HCT116 (cell line): ENCODE results near the gene CD200R1L. TPM values are rescaled to one million over a fixed set of nuclear protein-coding genes. Genes with fewer than 3 reads are reported as not detected.

Experiments
- ATAC-seq: fragments of 200-7000 bp; cut with Tn5 transposase; 2 replicates; pipeline ENCODE4 v1.9.1; 2020; ENCODE audit warnings: mild to moderate bottlenecking, moderate library complexity
- BruUV-seq: library from RNA; stranded (reverse); fragments of 400-500 nt; replicated peaks from 2 replicates; lab custom pipeline; 2021; lab: Mats Ljungman, UMichigan
- CTCF ChIA-PET: fragments of 300-600 bp; sonication (Branson Sonifier 250); formaldehyde crosslinking; loops from one replicate; lab custom pipeline; 2021; ENCODE audit warnings: antibody characterized with exemption; lab: Charles Lee
- POLR2A ChIA-PET: fragments of 300-600, 350-600 bp; sonication (Branson Sonifier 250); formaldehyde crosslinking; loops from one replicate; lab custom pipeline; 2021; ENCODE audit warnings: antibody characterized with exemption; lab: Charles Lee
- RAD21 ChIA-PET, 2 experiments: fragments of 300-600 bp; sonication (Branson Sonifier 250); formaldehyde crosslinking; loops; one replicate each; lab custom pipeline; 2023; ENCODE audit warnings: low total read pairs in 2 of 2; ENCODE audit not compliant: uncharacterized antibody in 2 of 2, unreplicated experiment in 2 of 2, low non-redundant PET in 1 of 2; lab: Charles Lee
- DNase-seq: peaks from one replicate; pipeline ENCODE4 v3.0.0-alpha.2; 2010; ENCODE audit warnings: low read depth, low spot score
- H2AFZ ChIP-seq: fragments of 200-600 bp; shearing (Covaris generic), sonication (generic); 2 replicates; pipeline ENCODE4 v1.6.1; 2017; ENCODE audit warnings: low read depth, mixed run types, mixed read lengths, antibody characterized with exemption, low read length; ENCODE audit not compliant: poor library complexity, severe bottlenecking
- H3K27ac ChIP-seq: 2 replicates; pipeline ENCODE4 v1.5.1; 2012; ENCODE audit warnings: low read depth, low read length
- H3K27me3 ChIP-seq: fragments of 200-600 bp; sonication (generic); 2 replicates; pipeline ENCODE4 v1.6.1; 2016; ENCODE audit warnings: mixed run types, low read length, mixed read lengths; ENCODE audit not compliant: insufficient read depth
- H3K36me3 ChIP-seq, 2 experiments: fragments of 200-500 bp in 1 of 2; fragments of 200-600 bp in 1 of 2; sonication (Bioruptor generic) in 1 of 2; sonication (generic) in 1 of 2; 2 replicates each; pipeline versions ENCODE4 v1.5.1 to v1.6.1; 2014 to 2016; ENCODE audit warnings: low read length in 2 of 2, inconsistent platforms in 1 of 2, mixed read lengths in 1 of 2, mixed run types in 1 of 2; ENCODE audit not compliant: insufficient read depth in 2 of 2, control insufficient read depth in 1 of 2
- H3K4me1 ChIP-seq, 2 experiments: fragments of 200-600 bp in 1 of 2; sonication (generic) in 1 of 2; 2 replicates each; pipeline versions ENCODE4 v1.5.1 to v1.6.1; 2012 to 2017; ENCODE audit warnings: low read length in 2 of 2, inconsistent platforms in 1 of 2, mild to moderate bottlenecking in 1 of 2, mixed read lengths in 1 of 2, mixed run types in 1 of 2, moderate library complexity in 1 of 2; ENCODE audit not compliant: insufficient read depth in 2 of 2, control insufficient read depth in 1 of 2
- H3K4me2 ChIP-seq: fragments of 200-600 bp; sonication (generic); 2 replicates; pipeline ENCODE4 v1.6.1; 2017; ENCODE audit warnings: mixed run types, low read length, mixed read lengths
- H3K4me3 ChIP-seq, 2 experiments: fragments of 200-600 bp in 1 of 2; sonication (generic) in 1 of 2; replicated peaks in 1 of 2; 2 replicates each; pipeline ENCODE4 v1.5.1; 2011 to 2016; ENCODE audit warnings: low read length in 2 of 2, control low read depth in 1 of 2, low read depth in 1 of 2, mild to moderate bottlenecking in 1 of 2, mixed read lengths in 1 of 2, mixed run types in 1 of 2
- H3K79me2 ChIP-seq: fragments of 200-600 bp; sonication (generic); 2 replicates; pipeline ENCODE4 v1.6.1; 2017; ENCODE audit warnings: mild to moderate bottlenecking, mixed run types, low read length, moderate library complexity, mixed read lengths; ENCODE audit not compliant: insufficient read depth
- H3K9ac ChIP-seq: fragments of 200-600 bp; sonication (generic); 2 replicates; pipeline ENCODE4 v1.6.1; 2016; ENCODE audit warnings: low read length, mixed read lengths
- H3K9me2 ChIP-seq: fragments of 200-600 bp; sonication (generic), shearing (Covaris generic); 2 replicates; pipeline ENCODE4 v1.6.1; 2017; ENCODE audit warnings: mixed run types, mild to moderate bottlenecking, moderate library complexity; ENCODE audit not compliant: insufficient read depth
- H3K9me3 ChIP-seq, 2 experiments: fragments of 200-500 bp in 1 of 2; fragments of 200-600 bp in 1 of 2; sonication (Bioruptor generic) in 1 of 2; sonication (generic) in 1 of 2; 2 replicates each; pipeline ENCODE4 v1.6.1; 2014 to 2017; ENCODE audit warnings: low read length in 2 of 2, mixed read lengths in 2 of 2, inconsistent platforms in 1 of 2, low read depth in 1 of 2, mild to moderate bottlenecking in 1 of 2, mixed run types in 1 of 2, moderate library complexity in 1 of 2; ENCODE audit not compliant: control insufficient read depth in 1 of 2, insufficient read depth in 1 of 2
- H4K20me1 ChIP-seq: fragments of 200-600 bp; sonication (generic), shearing (Covaris generic); 2 replicates; pipeline ENCODE4 v1.6.1; 2017; ENCODE audit warnings: mixed run types, mild to moderate bottlenecking, moderate library complexity; ENCODE audit not compliant: insufficient read depth
- CBX3 ChIP-seq: IDR thresholded peaks from 2 replicates; pipeline ENCODE4 v1.6.1; 2012; ENCODE audit warnings: low read depth
- EGR1 ChIP-seq: IDR thresholded peaks from 2 replicates; pipeline ENCODE4 v1.6.1; 2012; ENCODE audit warnings: low read depth
- ELF1 ChIP-seq: IDR thresholded peaks from 2 replicates; pipeline ENCODE4 v1.6.1; 2012; ENCODE audit warnings: low read depth, borderline replicate concordance
- EZH2 ChIP-seq: fragments of 200-600 bp; sonication (generic); IDR thresholded peaks from 2 replicates; pipeline ENCODE4 v1.6.1; 2017; ENCODE audit warnings: antibody characterized with exemption, mixed run types
- SIN3A ChIP-seq: IDR thresholded peaks from 2 replicates; pipeline ENCODE4 v1.6.1; 2012; ENCODE audit warnings: low read depth
- TCF7L2 ChIP-seq: IDR thresholded peaks from 2 replicates; pipeline ENCODE4 v1.7.0; 2011; ENCODE audit warnings: borderline replicate concordance, inconsistent platforms; ENCODE audit not compliant: insufficient read depth, insufficient read length; ENCODE audit errors: extremely low read depth
- intact Hi-C: fragments of 100-400 bp; cut with micrococcal nuclease; formaldehyde crosslinking; loops from 2 replicates; pipeline ENCODE4 v1.10.0; 2022
- total RNA-seq: library from RNA; stranded (reverse); gene quantifications from one replicate; pipeline ENCODE4 v1.2.1, GENCODE V29; 2021; ENCODE audit not compliant: unreplicated experiment
- TF ChIP-seq, protein P1 (sequence below): IDR thresholded peaks from 2 replicates; pipeline ENCODE4 v1.6.1; 2012
- TF ChIP-seq, protein P2 (sequence below), 3 experiments: fragments of 200-600 bp in 1 of 3; sonication (generic) in 1 of 3; IDR thresholded peaks in 2 of 3; conservative IDR thresholded peaks in 1 of 3; 2 replicates each; pipeline ENCODE4 v1.5.1; 2012 to 2017; ENCODE audit warnings: low read depth in 2 of 3, low read length in 2 of 3, antibody characterized with exemption in 1 of 3, borderline replicate concordance in 1 of 3, control low read depth in 1 of 3, mild to moderate bottlenecking in 1 of 3, mixed read lengths in 1 of 3, mixed run types in 1 of 3, moderate library complexity in 1 of 3; ENCODE audit not compliant: insufficient read depth in 1 of 3
- TF ChIP-seq, protein P3 (sequence below): IDR thresholded peaks from 2 replicates; pipeline ENCODE4 v1.6.1; 2011; ENCODE audit warnings: mild to moderate bottlenecking, low read length, moderate library complexity; ENCODE audit not compliant: insufficient replicate concordance; ENCODE audit errors: extremely low read depth
- TF ChIP-seq, protein P4 (sequence below): IDR thresholded peaks from 2 replicates; pipeline ENCODE4 v1.6.1; 2012; ENCODE audit warnings: low read depth

CD200R1L gene
- total RNA-seq, 1 experiment from 2014 or later: not detected

DNA sequence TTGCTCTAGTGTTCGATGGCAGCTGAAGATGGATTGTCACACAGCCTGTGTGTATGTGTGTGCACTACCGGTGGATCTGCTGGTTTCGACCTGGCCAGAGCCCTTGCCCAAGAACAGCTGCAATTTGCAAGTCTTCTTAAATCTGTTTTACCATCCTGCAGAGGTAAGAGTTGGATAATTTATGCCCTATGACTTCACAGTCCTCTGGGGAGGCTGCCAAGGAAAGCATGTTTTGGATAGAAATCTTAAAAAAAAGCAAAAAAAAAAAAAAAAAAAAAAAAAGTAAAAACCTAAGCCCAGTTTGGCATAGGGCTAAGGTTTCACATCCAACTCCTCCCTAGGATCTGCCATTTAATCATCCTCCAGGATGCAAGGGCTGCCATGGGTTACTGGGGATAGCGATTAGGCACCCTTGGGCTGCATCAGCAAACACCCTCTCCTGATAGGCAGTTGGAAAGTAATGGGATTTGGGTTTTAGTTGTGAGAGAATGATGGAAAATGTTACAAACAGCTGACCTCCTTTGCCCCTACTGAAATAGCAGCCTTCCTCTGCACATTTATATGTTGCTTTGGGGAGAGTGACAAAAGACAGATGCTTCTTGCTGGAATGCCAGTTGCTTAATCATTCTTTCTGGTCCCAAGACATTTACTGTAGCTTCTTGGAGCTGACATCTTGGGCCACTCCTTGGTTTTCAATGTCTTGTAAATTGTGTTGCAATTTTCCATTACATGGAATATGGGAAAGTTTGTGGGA, 35.4 kb downstream of the CD200R1L start:
- H3K4me3 ChIP-seq: no peak overlapping the region
- no peaks in the 10 kb centered on the region for H4K20me1 ChIP-seq
- H2AFZ ChIP-seq: no peak overlapping the region
- no peak overlapping the region for H3K27ac ChIP-seq
- no peaks in the 10 kb centered on the region for H3K4me1 ChIP-seq
- POLR2A ChIA-PET: no interaction called here
- no peaks in the 10 kb centered on the region for H3K36me3 ChIP-seq
- RAD21 ChIA-PET: no interaction called here
- intact Hi-C loops: loop anchor here (5.0 kb wide), 1 partner anchor 229 kb away; no protein-coding TSS in a partner anchor
- no peaks in the 10 kb centered on the region for H3K9me3 ChIP-seq
- no peak for DNase-seq
- no peak for TF ChIP-seq EGR1
- CTCF ChIA-PET: no interaction called here
- no peak for ATAC-seq
- no peaks in the 10 kb centered on the region for H3K79me2 ChIP-seq
- no TSS peak for BruUV-seq
- H3K9ac ChIP-seq: no peak overlapping the region
- H3K4me2 ChIP-seq: no peak overlapping the region
- 0 out of 2 replicates have a peak, but pooled peaks cover 5% of the 10 kb centered on the region for H3K27me3 ChIP-seq
- no peaks in the 10 kb centered on the region for H3K9me2 ChIP-seq

DNA sequence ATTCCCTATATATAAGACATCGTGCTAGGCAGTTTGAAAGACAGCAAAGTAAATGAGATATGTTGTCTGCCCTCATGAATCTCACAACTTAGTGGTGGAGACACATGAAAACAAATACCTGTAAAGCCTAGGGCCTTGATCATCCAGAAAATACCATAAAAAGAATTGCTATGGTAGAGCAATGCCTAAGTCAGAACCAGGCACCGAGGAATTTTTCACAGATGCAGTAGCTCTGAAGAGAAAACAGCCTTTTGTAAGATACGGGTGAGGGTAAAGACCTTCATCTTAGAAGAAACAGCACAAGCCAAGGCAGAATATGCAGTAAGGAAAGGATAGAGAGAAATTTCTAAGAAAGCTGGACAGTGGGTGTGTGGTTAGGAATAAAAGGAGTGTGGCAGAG, 36.1 kb downstream of the CD200R1L start:
- intact Hi-C loops: loop anchor here (5.0 kb wide), 1 partner anchor 228 kb away; no protein-coding TSS in a partner anchor
- no peak overlapping the region for H3K4me3 ChIP-seq
- no peaks in the 10 kb centered on the region for H3K79me2 ChIP-seq
- no peaks in the 10 kb centered on the region for H3K36me3 ChIP-seq
- no peak overlapping the region for H2AFZ ChIP-seq
- no peaks in the 10 kb centered on the region for H4K20me1 ChIP-seq
- ChIA-PET CTCF (no interaction called here), POLR2A (no interaction called here), RAD21 (no interaction called here)
- no TSS peak for BruUV-seq
- H3K4me1 ChIP-seq: no peaks in the 10 kb centered on the region
- DNase-seq: no peak
- no peak overlapping the region for H3K9ac ChIP-seq
- no peaks in the 10 kb centered on the region for H3K9me2 ChIP-seq
- H3K27me3 ChIP-seq: 0 out of 2 replicates have a peak, but pooled peaks cover 5% of the 10 kb centered on the region
- H3K4me2 ChIP-seq: no peak overlapping the region
- no peaks in the 10 kb centered on the region for H3K9me3 ChIP-seq
- no peak for ATAC-seq
- no peak overlapping the region for H3K27ac ChIP-seq
- no peak for TF ChIP-seq EZH2
- TF ChIP-seq ELF1: no peak
- TF ChIP-seq TCF7L2: no peak
- TF ChIP-seq, protein P1, sequence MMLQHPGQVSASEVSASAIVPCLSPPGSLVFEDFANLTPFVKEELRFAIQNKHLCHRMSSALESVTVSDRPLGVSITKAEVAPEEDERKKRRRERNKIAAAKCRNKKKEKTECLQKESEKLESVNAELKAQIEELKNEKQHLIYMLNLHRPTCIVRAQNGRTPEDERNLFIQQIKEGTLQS: no peak
- TF ChIP-seq, protein P2, sequence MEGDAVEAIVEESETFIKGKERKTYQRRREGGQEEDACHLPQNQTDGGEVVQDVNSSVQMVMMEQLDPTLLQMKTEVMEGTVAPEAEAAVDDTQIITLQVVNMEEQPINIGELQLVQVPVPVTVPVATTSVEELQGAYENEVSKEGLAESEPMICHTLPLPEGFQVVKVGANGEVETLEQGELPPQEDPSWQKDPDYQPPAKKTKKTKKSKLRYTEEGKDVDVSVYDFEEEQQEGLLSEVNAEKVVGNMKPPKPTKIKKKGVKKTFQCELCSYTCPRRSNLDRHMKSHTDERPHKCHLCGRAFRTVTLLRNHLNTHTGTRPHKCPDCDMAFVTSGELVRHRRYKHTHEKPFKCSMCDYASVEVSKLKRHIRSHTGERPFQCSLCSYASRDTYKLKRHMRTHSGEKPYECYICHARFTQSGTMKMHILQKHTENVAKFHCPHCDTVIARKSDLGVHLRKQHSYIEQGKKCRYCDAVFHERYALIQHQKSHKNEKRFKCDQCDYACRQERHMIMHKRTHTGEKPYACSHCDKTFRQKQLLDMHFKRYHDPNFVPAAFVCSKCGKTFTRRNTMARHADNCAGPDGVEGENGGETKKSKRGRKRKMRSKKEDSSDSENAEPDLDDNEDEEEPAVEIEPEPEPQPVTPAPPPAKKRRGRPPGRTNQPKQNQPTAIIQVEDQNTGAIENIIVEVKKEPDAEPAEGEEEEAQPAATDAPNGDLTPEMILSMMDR (IDR thresholded peaks at IDR 0.05 in 2 of 3, conservative IDR thresholded peaks at IDR 0.05 in 1 of 3; ENCODE audit: borderline replicate concordance in 1 of 3, insufficient read depth in 1 of 3, low read depth in 2 of 3, low read length in 2 of 3): no peak
- no peak for TF ChIP-seq SIN3A
- no peak for TF ChIP-seq CBX3
- TF ChIP-seq, protein P3, sequence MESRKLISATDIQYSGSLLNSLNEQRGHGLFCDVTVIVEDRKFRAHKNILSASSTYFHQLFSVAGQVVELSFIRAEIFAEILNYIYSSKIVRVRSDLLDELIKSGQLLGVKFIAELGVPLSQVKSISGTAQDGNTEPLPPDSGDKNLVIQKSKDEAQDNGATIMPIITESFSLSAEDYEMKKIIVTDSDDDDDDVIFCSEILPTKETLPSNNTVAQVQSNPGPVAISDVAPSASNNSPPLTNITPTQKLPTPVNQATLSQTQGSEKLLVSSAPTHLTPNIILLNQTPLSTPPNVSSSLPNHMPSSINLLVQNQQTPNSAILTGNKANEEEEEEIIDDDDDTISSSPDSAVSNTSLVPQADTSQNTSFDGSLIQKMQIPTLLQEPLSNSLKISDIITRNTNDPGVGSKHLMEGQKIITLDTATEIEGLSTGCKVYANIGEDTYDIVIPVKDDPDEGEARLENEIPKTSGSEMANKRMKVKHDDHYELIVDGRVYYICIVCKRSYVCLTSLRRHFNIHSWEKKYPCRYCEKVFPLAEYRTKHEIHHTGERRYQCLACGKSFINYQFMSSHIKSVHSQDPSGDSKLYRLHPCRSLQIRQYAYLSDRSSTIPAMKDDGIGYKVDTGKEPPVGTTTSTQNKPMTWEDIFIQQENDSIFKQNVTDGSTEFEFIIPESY: no peak
- TF ChIP-seq, protein P4, sequence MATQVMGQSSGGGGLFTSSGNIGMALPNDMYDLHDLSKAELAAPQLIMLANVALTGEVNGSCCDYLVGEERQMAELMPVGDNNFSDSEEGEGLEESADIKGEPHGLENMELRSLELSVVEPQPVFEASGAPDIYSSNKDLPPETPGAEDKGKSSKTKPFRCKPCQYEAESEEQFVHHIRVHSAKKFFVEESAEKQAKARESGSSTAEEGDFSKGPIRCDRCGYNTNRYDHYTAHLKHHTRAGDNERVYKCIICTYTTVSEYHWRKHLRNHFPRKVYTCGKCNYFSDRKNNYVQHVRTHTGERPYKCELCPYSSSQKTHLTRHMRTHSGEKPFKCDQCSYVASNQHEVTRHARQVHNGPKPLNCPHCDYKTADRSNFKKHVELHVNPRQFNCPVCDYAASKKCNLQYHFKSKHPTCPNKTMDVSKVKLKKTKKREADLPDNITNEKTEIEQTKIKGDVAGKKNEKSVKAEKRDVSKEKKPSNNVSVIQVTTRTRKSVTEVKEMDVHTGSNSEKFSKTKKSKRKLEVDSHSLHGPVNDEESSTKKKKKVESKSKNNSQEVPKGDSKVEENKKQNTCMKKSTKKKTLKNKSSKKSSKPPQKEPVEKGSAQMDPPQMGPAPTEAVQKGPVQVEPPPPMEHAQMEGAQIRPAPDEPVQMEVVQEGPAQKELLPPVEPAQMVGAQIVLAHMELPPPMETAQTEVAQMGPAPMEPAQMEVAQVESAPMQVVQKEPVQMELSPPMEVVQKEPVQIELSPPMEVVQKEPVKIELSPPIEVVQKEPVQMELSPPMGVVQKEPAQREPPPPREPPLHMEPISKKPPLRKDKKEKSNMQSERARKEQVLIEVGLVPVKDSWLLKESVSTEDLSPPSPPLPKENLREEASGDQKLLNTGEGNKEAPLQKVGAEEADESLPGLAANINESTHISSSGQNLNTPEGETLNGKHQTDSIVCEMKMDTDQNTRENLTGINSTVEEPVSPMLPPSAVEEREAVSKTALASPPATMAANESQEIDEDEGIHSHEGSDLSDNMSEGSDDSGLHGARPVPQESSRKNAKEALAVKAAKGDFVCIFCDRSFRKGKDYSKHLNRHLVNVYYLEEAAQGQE: no peak
